Measurements from ENCODE around the gene BTNL3. TPM values are rescaled to one million over a fixed set of nuclear protein-coding genes. Genes with fewer than 3 reads are reported as not detected.

BTNL3 gene
- total RNA-seq, 1 experiment from 2014 or later, result not detected

GRCh38 chr5:181054138-181054537 is 65.5 kb downstream of the BTNL3 start:
- peaks cover 98% of the 10 kb centered on the region for H3K27me3 Mint-ChIP-seq (ENCODE audit: low read depth)
- H3K9me3 Mint-ChIP-seq, result no peaks in the 10 kb centered on the region
- TF ChIP-seq NR2C2 (CRISPR knock-in tag; IDR thresholded peaks at IDR 0.05) (no peak), ZSCAN18 (CRISPR knock-in tag; IDR thresholded peaks at IDR 0.05) (no peak), HMGXB4 (CRISPR knock-in tag; IDR thresholded peaks at IDR 0.05) (no peak), E2F4 (CRISPR knock-in tag; IDR thresholded peaks at IDR 0.05; ENCODE audit: borderline replicate concordance, low read depth) (no peak), CBFB (CRISPR knock-in tag; IDR thresholded peaks at IDR 0.05; ENCODE audit: low read depth) (no peak), USF1 (CRISPR knock-in tag; IDR thresholded peaks at IDR 0.05) (no peak), SOX15 (CRISPR knock-in tag; IDR thresholded peaks at IDR 0.05) (no peak), FOXP4 (CRISPR knock-in tag; IDR thresholded peaks at IDR 0.05) (no peak), ZNF281 (CRISPR knock-in tag; IDR thresholded peaks at IDR 0.05) (no peak), FOXK1 (CRISPR knock-in tag; IDR thresholded peaks at IDR 0.05) (no peak), ZBTB21 (CRISPR knock-in tag; IDR thresholded peaks at IDR 0.05; ENCODE audit: borderline replicate concordance) (no peak)
- peaks cover 42% of the 10 kb centered on the region for H3K4me1 Mint-ChIP-seq
- CTCF ChIA-PET, result interaction anchor here (1.2 to 2.2 kb wide), 4 partner anchors 10 to 185 kb away, joined by 4 to 10 read pairs (median 6); no protein-coding TSS in a partner anchor
- DNase-seq (ENCODE audit: low spot score), result no peak
- peak; percentile 8; the same call in 1 of the 2 replicates for ATAC-seq
- no peak overlapping the region for H3K27ac Mint-ChIP-seq
- POLR2A ChIA-PET, result interaction anchor here (0.6 kb wide), 1 partner anchor 10 kb away, joined by 3 read pairs; no protein-coding TSS in a partner anchor
- peak overlapping the region; percentile 90 for H3K4me3 Mint-ChIP-seq
- peaks cover 4% of the 10 kb centered on the region; the same call in 1 of the 2 replicates for H3K36me3 Mint-ChIP-seq

- peaks cover 98% of the 10 kb centered on the region for H3K27me3 Mint-ChIP-seq (ENCODE audit: low read depth)
- DNase-seq (ENCODE audit: low spot score) (no peak), ATAC-seq (no peak)
- no peak for TF ChIP-seq ZNF532 (CRISPR knock-in tag; IDR thresholded peaks at IDR 0.05; ENCODE audit: borderline replicate concordance)
- no peak for TF ChIP-seq JUN (CRISPR knock-in tag; IDR thresholded peaks at IDR 0.05)
- TF ChIP-seq ZBTB21 (CRISPR knock-in tag; IDR thresholded peaks at IDR 0.05; ENCODE audit: borderline replicate concordance), result no peak
- no peak for TF ChIP-seq NFATC4 (CRISPR knock-in tag; IDR thresholded peaks at IDR 0.05)
- no peak for TF ChIP-seq RELA (CRISPR knock-in tag; IDR thresholded peaks at IDR 0.05; ENCODE audit: borderline replicate concordance)
- TF ChIP-seq SMAD4 (CRISPR knock-in tag; IDR thresholded peaks at IDR 0.05), result no peak
- H3K36me3 Mint-ChIP-seq, result peaks cover 4% of the 10 kb centered on the region; the same call in 1 of the 2 replicates
- no peaks in the 10 kb centered on the region for H3K9me3 Mint-ChIP-seq
- H3K27ac Mint-ChIP-seq, result no peak overlapping the region
- CTCF ChIA-PET, result interaction anchor here (0.7 to 2.2 kb wide), 7 partner anchors 11 to 270 kb away, joined by 3 to 10 read pairs (median 4); no protein-coding TSS in a partner anchor
- peaks cover 44% of the 10 kb centered on the region for H3K4me1 Mint-ChIP-seq
- H3K4me3 Mint-ChIP-seq, result peak overlapping the region; percentile 90
- POLR2A ChIA-PET, result interaction anchor here (0.5 to 1.0 kb wide), 2 partner anchors 9 to 15 kb away, joined by 3 to 4 read pairs; no protein-coding TSS in a partner anchor
Measured at GRCh38 chr5:181054871-181055459, 66.3 kb downstream of the BTNL3 start.

Data from WTC11 (cell line).